Measurements from ENCODE around the gene CSF3.

DNA sequence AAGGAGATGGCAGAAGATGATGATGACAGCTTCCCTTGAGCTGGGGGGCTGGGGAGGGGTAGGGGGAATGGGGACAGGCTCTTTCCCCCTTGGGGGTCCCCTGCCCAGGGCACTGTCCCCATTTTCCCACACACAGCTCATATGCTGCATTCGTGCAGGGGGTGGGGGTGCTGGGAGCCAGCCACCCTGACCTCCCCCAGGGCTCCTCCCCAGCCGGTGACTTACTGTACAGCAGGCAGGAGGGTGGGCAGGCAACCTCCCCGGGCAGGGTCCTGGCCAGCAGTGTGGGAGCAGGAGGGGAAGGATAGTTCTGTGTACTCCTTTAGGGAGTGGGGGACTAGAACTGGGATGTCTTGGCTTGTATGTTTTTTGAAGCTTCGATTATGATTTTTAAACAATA, 17.7 kb upstream of the CSF3 start:
- TF ChIP-seq, protein P1, sequence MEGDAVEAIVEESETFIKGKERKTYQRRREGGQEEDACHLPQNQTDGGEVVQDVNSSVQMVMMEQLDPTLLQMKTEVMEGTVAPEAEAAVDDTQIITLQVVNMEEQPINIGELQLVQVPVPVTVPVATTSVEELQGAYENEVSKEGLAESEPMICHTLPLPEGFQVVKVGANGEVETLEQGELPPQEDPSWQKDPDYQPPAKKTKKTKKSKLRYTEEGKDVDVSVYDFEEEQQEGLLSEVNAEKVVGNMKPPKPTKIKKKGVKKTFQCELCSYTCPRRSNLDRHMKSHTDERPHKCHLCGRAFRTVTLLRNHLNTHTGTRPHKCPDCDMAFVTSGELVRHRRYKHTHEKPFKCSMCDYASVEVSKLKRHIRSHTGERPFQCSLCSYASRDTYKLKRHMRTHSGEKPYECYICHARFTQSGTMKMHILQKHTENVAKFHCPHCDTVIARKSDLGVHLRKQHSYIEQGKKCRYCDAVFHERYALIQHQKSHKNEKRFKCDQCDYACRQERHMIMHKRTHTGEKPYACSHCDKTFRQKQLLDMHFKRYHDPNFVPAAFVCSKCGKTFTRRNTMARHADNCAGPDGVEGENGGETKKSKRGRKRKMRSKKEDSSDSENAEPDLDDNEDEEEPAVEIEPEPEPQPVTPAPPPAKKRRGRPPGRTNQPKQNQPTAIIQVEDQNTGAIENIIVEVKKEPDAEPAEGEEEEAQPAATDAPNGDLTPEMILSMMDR (conservative IDR thresholded peaks at IDR 0.05; ENCODE audit: low read depth, low read length) = no peak
- no peak for TF ChIP-seq EZH2 (IDR thresholded peaks at IDR 0.05; ENCODE audit: low read length, unreplicated experiment)

Data from PC-3 (cell line).